HG03469 (cell line): ENCODE data around the gene DAZAP1.

ENCODE experiments used
- ATAC-seq: cut with Tn5 transposase; IDR thresholded peaks from one replicate; pipeline ENCODE4 v1.9.1; 2021; ENCODE audit warnings: mild to moderate bottlenecking, moderate library complexity, moderate number of reproducible peaks; ENCODE audit not compliant: unreplicated experiment

Gene DAZAP1

GRCh38 chr19:1424192-1424955, 17.0 kb downstream of the DAZAP1 start:
- no peak for ATAC-seq

GRCh38 chr19:1425102-1425837, 17.9 kb downstream of the DAZAP1 start:
- ATAC-seq = no peak

GRCh38 chr19:1425902-1426301, 18.5 kb downstream of the DAZAP1 start:
- ATAC-seq = no peak

- ATAC-seq = no peak
Measured at GRCh38 chr19:1426736-1427135, 19.4 kb downstream of the DAZAP1 start.

- ATAC-seq = no peak
Measured at GRCh38 chr19:1427221-1427920, 20.0 kb downstream of the DAZAP1 start.

GRCh38 chr19:1428738-1429391, 21.5 kb downstream of the DAZAP1 start:
- no peak for ATAC-seq

GRCh38 chr19:1429750-1430149, 22.4 kb downstream of the DAZAP1 start:
- no peak for ATAC-seq

- no peak for ATAC-seq
Measured at GRCh38 chr19:1430246-1430645, 22.9 kb downstream of the DAZAP1 start.

GRCh38 chr19:1431759-1432506, 24.5 kb downstream of the DAZAP1 start:
- ATAC-seq = no peak

- no peak for ATAC-seq
Measured at GRCh38 chr19:1432507-1432887, 25.1 kb downstream of the DAZAP1 start.

- ATAC-seq = no peak
Measured at GRCh38 chr19:1433119-1434039, 26.0 kb downstream of the DAZAP1 start.

- ATAC-seq = no peak
Measured at GRCh38 chr19:1434040-1434366, 26.6 kb downstream of the DAZAP1 start.

- ATAC-seq = no peak
Measured at GRCh38 chr19:1434577-1435060, 27.2 kb downstream of the DAZAP1 start.

GRCh38 chr19:1435378-1435989, 28.1 kb downstream of the DAZAP1 start:
- no peak for ATAC-seq

GRCh38 chr19:1437609-1438008, 30.2 kb downstream of the DAZAP1 start:
- no peak for ATAC-seq

GRCh38 chr19:1438035-1438932, 30.9 kb downstream of the DAZAP1 start, which contains the start of gene RPS15:
TSS of gene RPS15 (plus strand) at chr19:1438396. CDS start at chr19:1438426, 30 bp downstream.
- no peak for ATAC-seq

GRCh38 chr19:1438933-1439354, 31.6 kb downstream of the DAZAP1 start:
- ATAC-seq = no peak
